GM12874 (cell line): ENCODE results near the gene FRMD1.

Source experiments
- CTCF ChIP-seq: IDR thresholded peaks from 2 replicates; pipeline ENCODE4 v1.5.1; 2011; ENCODE audit warnings: low read depth, mild to moderate bottlenecking, control low read depth, low read length, moderate library complexity; ENCODE audit not compliant: insufficient read depth

The FRMD1 gene

GRCh38 chr6:168109171-168109570 is 30.2 kb upstream of the FRMD1 start:
- TF ChIP-seq CTCF = no peak

GRCh38 chr6:168107191-168107983 is 28.4 kb upstream of the FRMD1 start:
- TF ChIP-seq CTCF = no peak

- no peak for TF ChIP-seq CTCF
Observed at GRCh38 chr6:168106633-168107005, 27.6 kb upstream of the FRMD1 start.

GRCh38 chr6:168105813-168106632 is 27.0 kb upstream of the FRMD1 start:
- no peak for TF ChIP-seq CTCF

GRCh38 chr6:168104636-168105035 is 25.6 kb upstream of the FRMD1 start:
- TF ChIP-seq CTCF = no peak

- TF ChIP-seq CTCF = no peak
Observed at GRCh38 chr6:168103050-168103830, 24.2 kb upstream of the FRMD1 start.
